K562 (cell line): Measurements from ENCODE around the gene SCYL1.

Experiments
- ARNT ChIP-seq, 2 experiments: fragments of 450-650 bp; IDR thresholded peaks; 2 replicates each; pipeline ENCODE4 v1.6.1; 2016; ENCODE audit warnings: mild to moderate bottlenecking in 1 of 2
- EGR1 ChIP-seq: fragments of 450-650 bp; conservative IDR thresholded peaks from 2 replicates; pipeline ENCODE4 v1.6.1; 2017; ENCODE audit warnings: mild to moderate bottlenecking
- FOXK1 ChIP-seq: sonication (generic); formaldehyde crosslinking; IDR thresholded peaks from 2 replicates; pipeline ENCODE4 v1.8.0; 2022; ENCODE audit warnings: missing genetic modification reagents, mild to moderate bottlenecking, borderline replicate concordance
- MCM7 ChIP-seq, 2 experiments: fragments of 450-650 bp; IDR thresholded peaks; 2 replicates each; pipeline ENCODE4 v1.6.1; 2016 to 2018
- NUFIP1 ChIP-seq: fragments of 450-650 bp; IDR thresholded peaks from 2 replicates; pipeline ENCODE4 v1.6.1; 2018; ENCODE audit not compliant: partially characterized antibody
- POLR2A ChIP-seq: fragments of 450-650 bp; conservative IDR thresholded peaks from 2 replicates; pipeline ENCODE4 v1.6.1; 2016
- RBM15 ChIP-seq: fragments of 200-400 bp; formaldehyde crosslinking; IDR thresholded peaks from 2 replicates; pipeline ENCODE4 v1.6.1; 2018; ENCODE audit warnings: mild to moderate bottlenecking, low read length, moderate library complexity; ENCODE audit not compliant: insufficient read depth
- TGIF2 ChIP-seq: sonication (generic); formaldehyde crosslinking; IDR thresholded peaks from 2 replicates; pipeline ENCODE4 v1.8.1; 2022; ENCODE audit warnings: mild to moderate bottlenecking, missing genetic modification reagents, moderate library complexity
- TF ChIP-seq, protein P1 (sequence below): fragments of 450-650 bp; IDR thresholded peaks from 2 replicates; pipeline ENCODE4 v1.6.1; 2018; ENCODE audit not compliant: partially characterized antibody
- TF ChIP-seq, protein P2 (sequence below): sonication (generic); formaldehyde crosslinking; IDR thresholded peaks from 2 replicates; pipeline ENCODE4 v1.8.0; 2022; ENCODE audit warnings: missing genetic modification reagents, mild to moderate bottlenecking, borderline replicate concordance

GRCh38 chr11:65524741-65525545, at the start of gene SCYL1:
- TF ChIP-seq POLR2A (peak; percentile 67), MCM7 (IDR thresholded peaks at IDR 0.05) (no peak), RBM15 (no peak), FOXK1 (CRISPR knock-in tag) (no peak), NUFIP1 (no peak), EGR1 (no peak; the same call in 1 of the 2 replicates), ARNT (IDR thresholded peaks at IDR 0.05) (no peak), TGIF2 (peak; percentile 68; the same call in 1 of the 2 replicates)
- TF ChIP-seq, protein P1, sequence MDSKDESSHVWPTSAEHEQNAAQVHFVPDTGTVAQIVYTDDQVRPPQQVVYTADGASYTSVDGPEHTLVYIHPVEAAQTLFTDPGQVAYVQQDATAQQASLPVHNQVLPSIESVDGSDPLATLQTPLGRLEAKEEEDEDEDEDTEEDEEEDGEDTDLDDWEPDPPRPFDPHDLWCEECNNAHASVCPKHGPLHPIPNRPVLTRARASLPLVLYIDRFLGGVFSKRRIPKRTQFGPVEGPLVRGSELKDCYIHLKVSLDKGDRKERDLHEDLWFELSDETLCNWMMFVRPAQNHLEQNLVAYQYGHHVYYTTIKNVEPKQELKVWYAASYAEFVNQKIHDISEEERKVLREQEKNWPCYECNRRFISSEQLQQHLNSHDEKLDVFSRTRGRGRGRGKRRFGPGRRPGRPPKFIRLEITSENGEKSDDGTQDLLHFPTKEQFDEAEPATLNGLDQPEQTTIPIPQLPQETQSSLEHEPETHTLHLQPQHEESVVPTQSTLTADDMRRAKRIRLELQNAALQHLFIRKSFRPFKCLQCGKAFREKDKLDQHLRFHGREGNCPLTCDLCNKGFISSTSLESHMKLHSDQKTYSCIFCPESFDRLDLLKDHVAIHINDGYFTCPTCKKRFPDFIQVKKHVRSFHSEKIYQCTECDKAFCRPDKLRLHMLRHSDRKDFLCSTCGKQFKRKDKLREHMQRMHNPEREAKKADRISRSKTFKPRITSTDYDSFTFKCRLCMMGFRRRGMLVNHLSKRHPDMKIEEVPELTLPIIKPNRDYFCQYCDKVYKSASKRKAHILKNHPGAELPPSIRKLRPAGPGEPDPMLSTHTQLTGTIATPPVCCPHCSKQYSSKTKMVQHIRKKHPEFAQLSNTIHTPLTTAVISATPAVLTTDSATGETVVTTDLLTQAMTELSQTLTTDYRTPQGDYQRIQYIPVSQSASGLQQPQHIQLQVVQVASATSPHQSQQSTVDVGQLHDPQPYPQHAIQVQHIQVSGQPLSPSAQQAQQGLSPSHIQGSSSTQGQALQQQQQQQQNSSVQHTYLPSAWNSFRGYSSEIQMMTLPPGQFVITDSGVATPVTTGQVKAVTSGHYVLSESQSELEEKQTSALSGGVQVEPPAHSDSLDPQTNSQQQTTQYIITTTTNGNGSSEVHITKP: no peak
- TF ChIP-seq, protein P2, sequence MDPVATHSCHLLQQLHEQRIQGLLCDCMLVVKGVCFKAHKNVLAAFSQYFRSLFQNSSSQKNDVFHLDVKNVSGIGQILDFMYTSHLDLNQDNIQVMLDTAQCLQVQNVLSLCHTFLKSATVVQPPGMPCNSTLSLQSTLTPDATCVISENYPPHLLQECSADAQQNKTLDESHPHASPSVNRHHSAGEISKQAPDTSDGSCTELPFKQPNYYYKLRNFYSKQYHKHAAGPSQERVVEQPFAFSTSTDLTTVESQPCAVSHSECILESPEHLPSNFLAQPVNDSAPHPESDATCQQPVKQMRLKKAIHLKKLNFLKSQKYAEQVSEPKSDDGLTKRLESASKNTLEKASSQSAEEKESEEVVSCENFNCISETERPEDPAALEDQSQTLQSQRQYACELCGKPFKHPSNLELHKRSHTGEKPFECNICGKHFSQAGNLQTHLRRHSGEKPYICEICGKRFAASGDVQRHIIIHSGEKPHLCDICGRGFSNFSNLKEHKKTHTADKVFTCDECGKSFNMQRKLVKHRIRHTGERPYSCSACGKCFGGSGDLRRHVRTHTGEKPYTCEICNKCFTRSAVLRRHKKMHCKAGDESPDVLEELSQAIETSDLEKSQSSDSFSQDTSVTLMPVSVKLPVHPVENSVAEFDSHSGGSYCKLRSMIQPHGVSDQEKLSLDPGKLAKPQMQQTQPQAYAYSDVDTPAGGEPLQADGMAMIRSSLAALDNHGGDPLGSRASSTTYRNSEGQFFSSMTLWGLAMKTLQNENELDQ (CRISPR knock-in tag): no peak
